ENCODE data around the gene PAPPA2.

Gene PAPPA2

GRCh38 chr1:176885751-176886150, 422.8 kb downstream of the PAPPA2 start:
- Histone ChIP-seq H3K4me1 (ENCODE audit: insufficient read depth, low read length, severe bottlenecking) (no peaks in the 10 kb centered on the region), H4K20me1 (ENCODE audit: insufficient read depth, low read length) (no peaks in the 10 kb centered on the region), H3K9me2 (ENCODE audit: low read depth, low read length) (no peaks in the 10 kb centered on the region), H2AFZ (ENCODE audit: low read length) (no peak overlapping the region), H3K36me3 (ENCODE audit: insufficient read depth, low read length) (no peaks in the 10 kb centered on the region), H3K27me3 (ENCODE audit: insufficient read depth, low read length) (no peaks in the 10 kb centered on the region), H3K9ac (ENCODE audit: low read length) (no peak overlapping the region), H3K79me2 (ENCODE audit: insufficient read depth, low read length) (no peaks in the 10 kb centered on the region), H3K4me3 (ENCODE audit: low read depth, low read length, poor library complexity, severe bottlenecking) (no peak overlapping the region), H3K9me3 (ENCODE audit: low read length) (no peaks in the 10 kb centered on the region), H3K4me2 (ENCODE audit: low read length) (no peak overlapping the region), H3F3A (ENCODE audit: insufficient read depth, low read length) (no peaks in the 10 kb centered on the region), H3K27ac (ENCODE audit: low read depth, low read length, poor library complexity, severe bottlenecking) (no peak overlapping the region)
- TF ChIP-seq EZH2 (IDR thresholded peaks at IDR 0.05; ENCODE audit: borderline replicate concordance, low read length) (no peak), CTCF (IDR thresholded peaks at IDR 0.05; ENCODE audit: low read length) (no peak)

GRCh38 chr1:176888471-176889032, 425.6 kb downstream of the PAPPA2 start:
- Histone ChIP-seq H3F3A (ENCODE audit: insufficient read depth, low read length) (no peaks in the 10 kb centered on the region), H3K4me3 (ENCODE audit: low read depth, low read length, poor library complexity, severe bottlenecking) (no peak overlapping the region), H4K20me1 (ENCODE audit: insufficient read depth, low read length) (no peaks in the 10 kb centered on the region), H3K36me3 (ENCODE audit: insufficient read depth, low read length) (no peaks in the 10 kb centered on the region), H3K79me2 (ENCODE audit: insufficient read depth, low read length) (no peaks in the 10 kb centered on the region), H3K4me1 (ENCODE audit: insufficient read depth, low read length, severe bottlenecking) (no peaks in the 10 kb centered on the region), H3K27me3 (ENCODE audit: insufficient read depth, low read length) (no peaks in the 10 kb centered on the region), H3K9ac (ENCODE audit: low read length) (no peak overlapping the region), H3K4me2 (ENCODE audit: low read length) (no peak overlapping the region), H3K9me3 (ENCODE audit: low read length) (no peaks in the 10 kb centered on the region), H3K9me2 (ENCODE audit: low read depth, low read length) (no peaks in the 10 kb centered on the region), H3K27ac (ENCODE audit: low read depth, low read length, poor library complexity, severe bottlenecking) (no peak overlapping the region), H2AFZ (ENCODE audit: low read length) (no peak overlapping the region)
- TF ChIP-seq EZH2 (IDR thresholded peaks at IDR 0.05; ENCODE audit: borderline replicate concordance, low read length) = no peak
- no peak for TF ChIP-seq CTCF (IDR thresholded peaks at IDR 0.05; ENCODE audit: low read length)

GRCh38 chr1:176893625-176894352, 430.8 kb downstream of the PAPPA2 start:
- no peaks in the 10 kb centered on the region for H3K4me1 ChIP-seq (ENCODE audit: insufficient read depth, low read length, severe bottlenecking)
- H3K79me2 ChIP-seq (ENCODE audit: insufficient read depth, low read length) = no peaks in the 10 kb centered on the region
- H4K20me1 ChIP-seq (ENCODE audit: insufficient read depth, low read length) = no peaks in the 10 kb centered on the region
- H3K27ac ChIP-seq (ENCODE audit: low read depth, low read length, poor library complexity, severe bottlenecking) = no peak overlapping the region
- H3F3A ChIP-seq (ENCODE audit: insufficient read depth, low read length) = no peaks in the 10 kb centered on the region
- H3K9ac ChIP-seq (ENCODE audit: low read length) = no peak overlapping the region
- no peaks in the 10 kb centered on the region for H3K36me3 ChIP-seq (ENCODE audit: insufficient read depth, low read length)
- TF ChIP-seq CTCF (IDR thresholded peaks at IDR 0.05; ENCODE audit: low read length) (no peak), EZH2 (IDR thresholded peaks at IDR 0.05; ENCODE audit: borderline replicate concordance, low read length) (no peak)
- no peaks in the 10 kb centered on the region for H3K27me3 ChIP-seq (ENCODE audit: insufficient read depth, low read length)
- no peaks in the 10 kb centered on the region for H3K9me2 ChIP-seq (ENCODE audit: low read depth, low read length)
- H3K9me3 ChIP-seq (ENCODE audit: low read length) = no peaks in the 10 kb centered on the region
- no peak overlapping the region for H3K4me3 ChIP-seq (ENCODE audit: low read depth, low read length, poor library complexity, severe bottlenecking)
- H3K4me2 ChIP-seq (ENCODE audit: low read length) = no peak overlapping the region
- no peak overlapping the region for H2AFZ ChIP-seq (ENCODE audit: low read length)
